C4-2B (cell line): ENCODE results near the gene FBXW11.

ENCODE experiments used
- ZFX ChIP-seq: fragments of 450-650 bp; IDR thresholded peaks from 2 replicates; pipeline ENCODE4 v1.6.1; 2017
- TF ChIP-seq, protein P1 (sequence below): fragments of 450-650 bp; conservative IDR thresholded peaks from 2 replicates; pipeline ENCODE4 v1.5.1; 2017; ENCODE audit warnings: mild to moderate bottlenecking

DNA sequence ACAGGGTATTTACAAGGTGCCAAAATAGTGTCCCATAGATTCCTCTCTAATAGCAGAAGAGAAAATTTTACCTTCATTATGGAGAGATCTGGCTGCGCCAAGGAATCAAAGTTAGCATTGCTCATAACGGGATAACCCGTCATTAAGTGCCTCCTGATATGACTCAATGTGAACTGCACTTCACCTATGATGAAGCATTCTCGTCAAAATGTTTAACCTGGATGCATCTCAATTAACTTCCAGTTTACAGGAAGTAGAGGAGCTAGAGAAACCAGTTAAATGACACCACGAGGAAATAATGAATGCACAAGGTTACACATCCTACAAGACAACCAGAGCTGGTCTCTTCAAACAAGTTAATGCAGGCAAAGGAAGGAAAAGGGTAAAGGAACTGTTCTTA, 17.2 kb downstream of the FBXW11 start:
- TF ChIP-seq, protein P1, sequence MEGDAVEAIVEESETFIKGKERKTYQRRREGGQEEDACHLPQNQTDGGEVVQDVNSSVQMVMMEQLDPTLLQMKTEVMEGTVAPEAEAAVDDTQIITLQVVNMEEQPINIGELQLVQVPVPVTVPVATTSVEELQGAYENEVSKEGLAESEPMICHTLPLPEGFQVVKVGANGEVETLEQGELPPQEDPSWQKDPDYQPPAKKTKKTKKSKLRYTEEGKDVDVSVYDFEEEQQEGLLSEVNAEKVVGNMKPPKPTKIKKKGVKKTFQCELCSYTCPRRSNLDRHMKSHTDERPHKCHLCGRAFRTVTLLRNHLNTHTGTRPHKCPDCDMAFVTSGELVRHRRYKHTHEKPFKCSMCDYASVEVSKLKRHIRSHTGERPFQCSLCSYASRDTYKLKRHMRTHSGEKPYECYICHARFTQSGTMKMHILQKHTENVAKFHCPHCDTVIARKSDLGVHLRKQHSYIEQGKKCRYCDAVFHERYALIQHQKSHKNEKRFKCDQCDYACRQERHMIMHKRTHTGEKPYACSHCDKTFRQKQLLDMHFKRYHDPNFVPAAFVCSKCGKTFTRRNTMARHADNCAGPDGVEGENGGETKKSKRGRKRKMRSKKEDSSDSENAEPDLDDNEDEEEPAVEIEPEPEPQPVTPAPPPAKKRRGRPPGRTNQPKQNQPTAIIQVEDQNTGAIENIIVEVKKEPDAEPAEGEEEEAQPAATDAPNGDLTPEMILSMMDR, result no peak
- TF ChIP-seq ZFX, result no peak
